Right atrium auricular region (tissue), 2 donors: ENCODE measurements around the gene CTPS2. TPM values are rescaled to one million over a fixed set of nuclear protein-coding genes. Genes with fewer than 3 reads are reported as not detected.
"Not testable (repeated sequence)": the region's sequence is repeated elsewhere in the genome, so short reads cannot be mapped to it uniquely, and the experiment has no call there.

Source experiments
- DNase-seq: peaks from one replicate; pipeline ENCODE4 v3.0.0-alpha.2; 2019; ENCODE audit warnings: low spot score
- H3K27ac ChIP-seq, 2 donors: fragments of 200-600 bp; sonication (generic); 1 replicate in 1 of 2; 2 replicates in 1 of 2; pipeline ENCODE4 v1.5.1; 2016 to 2019
- H3K27me3 ChIP-seq, 2 donors: fragments of 200-600 bp; sonication (generic); one replicate each; pipeline versions ENCODE4 v1.5.1 to v1.6.0; 2017 to 2019
- H3K36me3 ChIP-seq: fragments of 200-600 bp; sonication (generic); one replicate; pipeline ENCODE4 v1.5.1; 2016
- H3K4me1 ChIP-seq, 2 donors: fragments of 200-600 bp; sonication (generic); one replicate each; pipeline versions ENCODE4 v1.5.1 to v1.6.0; 2017 to 2019
- H3K4me3 ChIP-seq, 2 donors: fragments of 200-600 bp; sonication (generic); 1 replicate in 1 of 2; 2 replicates in 1 of 2; pipeline ENCODE4 v1.5.1; 2017 to 2019; ENCODE audit warnings: mild to moderate bottlenecking in 1 of 2, moderate library complexity in 1 of 2
- H3K9me3 ChIP-seq, 2 donors: fragments of 200-600 bp; sonication (generic); one replicate each; pipeline ENCODE4 v1.5.1; 2019
- total RNA-seq, 2 donors: library from RNA; depleted of rRNA; stranded (reverse); fragments of >200 nt; gene quantifications; one replicate each; pipeline ENCODE4 v1.1.0, GENCODE V29; 2016
- TF ChIP-seq, protein P1 (sequence below), 2 donors: fragments of 200-600 bp; sonication (generic); IDR thresholded peaks; one replicate each; pipeline ENCODE4 v1.5.1; 2019; ENCODE audit warnings: antibody characterized with exemption in 2 of 2

The CTPS2 gene
- total RNA-seq, 2 donors from 2014 or later: 4.4 to 4.8 TPM

- Histone ChIP-seq H3K9me3 (peaks cover 0 to 13% of the 10 kb centered on the region in 2 donors), H3K27me3 (no peaks in the 10 kb centered on the region), H3K4me3 (no peak overlapping the region), H3K4me1 (no peaks in the 10 kb centered on the region), H3K27ac (no peak overlapping the region), H3K36me3 (no peaks in the 10 kb centered on the region)
- TF ChIP-seq, protein P1, sequence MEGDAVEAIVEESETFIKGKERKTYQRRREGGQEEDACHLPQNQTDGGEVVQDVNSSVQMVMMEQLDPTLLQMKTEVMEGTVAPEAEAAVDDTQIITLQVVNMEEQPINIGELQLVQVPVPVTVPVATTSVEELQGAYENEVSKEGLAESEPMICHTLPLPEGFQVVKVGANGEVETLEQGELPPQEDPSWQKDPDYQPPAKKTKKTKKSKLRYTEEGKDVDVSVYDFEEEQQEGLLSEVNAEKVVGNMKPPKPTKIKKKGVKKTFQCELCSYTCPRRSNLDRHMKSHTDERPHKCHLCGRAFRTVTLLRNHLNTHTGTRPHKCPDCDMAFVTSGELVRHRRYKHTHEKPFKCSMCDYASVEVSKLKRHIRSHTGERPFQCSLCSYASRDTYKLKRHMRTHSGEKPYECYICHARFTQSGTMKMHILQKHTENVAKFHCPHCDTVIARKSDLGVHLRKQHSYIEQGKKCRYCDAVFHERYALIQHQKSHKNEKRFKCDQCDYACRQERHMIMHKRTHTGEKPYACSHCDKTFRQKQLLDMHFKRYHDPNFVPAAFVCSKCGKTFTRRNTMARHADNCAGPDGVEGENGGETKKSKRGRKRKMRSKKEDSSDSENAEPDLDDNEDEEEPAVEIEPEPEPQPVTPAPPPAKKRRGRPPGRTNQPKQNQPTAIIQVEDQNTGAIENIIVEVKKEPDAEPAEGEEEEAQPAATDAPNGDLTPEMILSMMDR (IDR thresholded peaks at IDR 0.05): no peak
- no peak for DNase-seq
Observed at GRCh38 chrX:16586377-16587112, 125.9 kb downstream of the CTPS2 start.

DNA sequence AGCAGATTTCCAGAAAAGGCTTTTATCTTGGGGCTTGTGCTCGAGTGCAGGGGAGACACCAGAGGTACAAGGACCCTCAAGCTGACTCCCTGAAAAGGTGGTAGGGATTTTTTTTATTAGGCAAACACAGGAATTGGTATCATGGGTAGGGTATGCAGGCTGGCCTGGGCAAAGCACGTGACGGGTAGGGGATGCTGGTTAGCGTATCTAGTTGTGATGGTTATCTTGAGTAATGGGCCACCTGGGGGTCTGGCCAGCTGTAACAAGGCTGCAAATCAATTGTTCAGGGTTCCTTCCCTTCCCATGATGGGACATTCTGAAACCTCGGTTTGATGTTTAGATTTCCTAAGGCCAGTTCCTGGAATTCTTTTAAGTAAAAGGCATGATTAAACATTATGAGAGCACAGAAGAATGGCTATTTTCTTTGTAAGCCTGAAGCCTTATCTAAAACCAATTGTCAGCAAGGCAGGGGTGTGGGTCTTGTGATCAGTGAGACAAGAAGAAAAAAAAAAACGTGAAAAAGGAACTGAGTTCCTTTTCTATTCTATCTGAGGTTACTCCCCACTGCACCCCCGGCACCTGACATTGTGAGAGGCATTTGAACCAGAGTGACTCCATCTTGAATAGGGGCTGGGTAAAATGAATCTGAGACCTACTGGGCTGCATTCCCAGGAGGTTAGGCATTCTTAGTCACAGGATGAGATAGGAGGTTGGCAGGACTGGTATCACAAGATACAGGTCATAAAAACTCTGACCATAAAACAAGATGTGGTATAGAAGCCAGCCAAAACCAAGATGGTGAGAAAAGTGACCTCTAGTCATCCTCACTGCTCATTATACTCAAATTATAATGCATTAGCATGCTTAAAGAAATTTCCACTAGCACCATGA is 126.7 kb downstream of the CTPS2 start:
- Histone ChIP-seq H3K4me1 (no peaks in the 10 kb centered on the region), H3K27ac (no peak overlapping the region), H3K9me3 (peaks cover 0 to 14% of the 10 kb centered on the region in 2 donors), H3K4me3 (no peak overlapping the region), H3K36me3 (no peaks in the 10 kb centered on the region), H3K27me3 (no peaks in the 10 kb centered on the region)
- DNase-seq: no peak
- TF ChIP-seq, protein P1 (IDR thresholded peaks at IDR 0.05): no peak

GRCh38 chrX:16580004-16580797 is 132.3 kb downstream of the CTPS2 start:
- not testable (repeated sequence) for H3K27ac ChIP-seq
- H3K9me3 ChIP-seq: peaks cover 0 to 10% of the 10 kb centered on the region in 2 donors

DNA sequence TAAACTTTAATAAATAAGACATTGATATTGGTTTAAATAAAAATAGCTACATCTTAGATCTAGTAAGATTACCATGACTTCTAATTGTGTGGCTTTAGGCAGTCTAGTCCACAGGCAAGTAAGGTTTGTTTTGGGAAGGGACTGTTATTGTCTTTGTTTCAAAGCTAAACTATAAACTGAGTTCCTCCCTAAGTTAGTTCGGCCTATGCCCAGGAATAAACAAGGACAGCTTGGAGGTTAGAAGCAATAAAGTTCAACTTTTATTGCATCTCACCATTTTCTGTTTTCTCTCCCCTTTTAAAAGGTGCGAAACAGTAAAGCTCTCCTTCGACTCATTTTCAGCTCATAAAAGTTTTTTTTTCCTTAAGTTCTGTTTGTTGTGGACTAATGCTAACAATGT is 133.0 kb downstream of the CTPS2 start:
- Histone ChIP-seq H3K27ac (no peak overlapping the region), H3K4me3 (no peak overlapping the region), H3K27me3 (no peaks in the 10 kb centered on the region), H3K9me3 (peaks cover 0 to 10% of the 10 kb centered on the region in 2 donors), H3K4me1 (no peaks in the 10 kb centered on the region), H3K36me3 (no peaks in the 10 kb centered on the region)
- TF ChIP-seq, protein P1 (IDR thresholded peaks at IDR 0.05): no peak
- DNase-seq: no peak

More at GRCh38 chrX:16580004-16580797, 132.3 kb downstream of the CTPS2 start:
- not testable (repeated sequence) for H3K4me1 ChIP-seq, H3K4me3 ChIP-seq, H3K27me3 ChIP-seq, DNase-seq, H3K36me3 ChIP-seq

GRCh38 chrX:16578218-16578617 is 134.3 kb downstream of the CTPS2 start:
- Histone ChIP-seq H3K4me3 (no peak overlapping the region), H3K4me1 (no peaks in the 10 kb centered on the region), H3K27me3 (no peaks in the 10 kb centered on the region), H3K27ac (no peak overlapping the region), H3K9me3 (peaks cover 0 to 10% of the 10 kb centered on the region in 2 donors), H3K36me3 (no peaks in the 10 kb centered on the region)
- DNase-seq: no peak
- TF ChIP-seq, protein P1 (IDR thresholded peaks at IDR 0.05): no peak
